ENCODE measurements around the gene TTC4.
"Not testable (repeated sequence)": the region's sequence is repeated elsewhere in the genome, so short reads cannot be mapped to it uniquely, and the experiment has no call there.

The TTC4 gene

GRCh38 chr1:54748094-54748835, 32.6 kb downstream of the TTC4 start:
- DNase-seq: no peak

GRCh38 chr1:54750596-54750995, 34.9 kb downstream of the TTC4 start:
- DNase-seq: no peak

- no peak for DNase-seq
Observed at GRCh38 chr1:54751426-54751825, 35.8 kb downstream of the TTC4 start.

- no peak for DNase-seq
Observed at GRCh38 chr1:54754045-54754444, 38.4 kb downstream of the TTC4 start.

GRCh38 chr1:54754486-54755285, 39.0 kb downstream of the TTC4 start:
- DNase-seq: no peak

GRCh38 chr1:54757833-54758232, 42.2 kb downstream of the TTC4 start:
- DNase-seq: no peak

GRCh38 chr1:54758678-54759348, 43.2 kb downstream of the TTC4 start:
- no peak for DNase-seq

GRCh38 chr1:54763816-54764132, 48.1 kb downstream of the TTC4 start:
- no peak for DNase-seq

- peak; percentile 43 to 99 (median 92) for DNase-seq
Observed at GRCh38 chr1:54764133-54764921, 48.7 kb downstream of the TTC4 start, which contains the start of gene PARS2. PARS2 (minus strand) TSS chr1:54764523; CDS start chr1:54759161, 5,362 bp downstream.

- no peak for DNase-seq
Observed at GRCh38 chr1:54764922-54765561, 49.4 kb downstream of the TTC4 start.

GRCh38 chr1:54766726-54767125, 51.1 kb downstream of the TTC4 start:
- DNase-seq: no peak

- no peak for DNase-seq
Observed at GRCh38 chr1:54767526-54767925, 51.9 kb downstream of the TTC4 start.

GRCh38 chr1:54768093-54768492, 52.4 kb downstream of the TTC4 start:
- peak in 9 of 51 donors; percentile 2 to 19 (median 4) for DNase-seq

- no peak for DNase-seq
Observed at GRCh38 chr1:54772951-54773350, 57.3 kb downstream of the TTC4 start.

- DNase-seq: no peak
Observed at GRCh38 chr1:54774820-54775498, 59.3 kb downstream of the TTC4 start.

- not testable (repeated sequence) for DNase-seq
Observed at GRCh38 chr1:54775828-54776721, 60.4 kb downstream of the TTC4 start.

- no peak for DNase-seq
Observed at GRCh38 chr1:54777011-54777410, 61.4 kb downstream of the TTC4 start.

- no peak for DNase-seq
Observed at GRCh38 chr1:54777431-54777830, 61.8 kb downstream of the TTC4 start.

GRCh38 chr1:54781023-54781723, 65.5 kb downstream of the TTC4 start:
- no peak for DNase-seq
